HG02798 (cell line): ENCODE data around the gene OLFML1.

ENCODE experiments used
- ATAC-seq: cut with Tn5 transposase; IDR thresholded peaks from one replicate; pipeline ENCODE4 v1.9.1; 2021; ENCODE audit warnings: mild to moderate bottlenecking; ENCODE audit not compliant: unreplicated experiment, poor library complexity

OLFML1 gene

GRCh38 chr11:7471071-7471470 is 14.2 kb upstream of the OLFML1 start:
- no peak for ATAC-seq

GRCh38 chr11:7473717-7474116 is 11.6 kb upstream of the OLFML1 start:
- ATAC-seq, result peak; percentile 92

- no peak for ATAC-seq
Observed at GRCh38 chr11:7480113-7480512, 5.2 kb upstream of the OLFML1 start.

- no peak for ATAC-seq
Observed at GRCh38 chr11:7484131-7484530, 1.2 kb upstream of the OLFML1 start.

GRCh38 chr11:7484645-7485044 is 661 bp upstream of the OLFML1 start:
- no peak for ATAC-seq

- no peak for ATAC-seq
Observed at GRCh38 chr11:7486098-7486780, 933 bp downstream of the OLFML1 start.

GRCh38 chr11:7486781-7487140 is 1.5 kb downstream of the OLFML1 start:
- no peak for ATAC-seq

- no peak for ATAC-seq
Observed at GRCh38 chr11:7487360-7487759, 2.1 kb downstream of the OLFML1 start.

GRCh38 chr11:7488681-7489080 is 3.4 kb downstream of the OLFML1 start:
- no peak for ATAC-seq

GRCh38 chr11:7489376-7489775 is 4.1 kb downstream of the OLFML1 start:
- no peak for ATAC-seq

- ATAC-seq, result no peak
Observed at GRCh38 chr11:7490054-7490453, 4.7 kb downstream of the OLFML1 start.

- no peak for ATAC-seq
Observed at GRCh38 chr11:7490535-7490934, 5.2 kb downstream of the OLFML1 start.

- ATAC-seq, result no peak
Observed at GRCh38 chr11:7492253-7492652, 6.9 kb downstream of the OLFML1 start.

- ATAC-seq, result no peak
Observed at GRCh38 chr11:7493670-7494069, 8.4 kb downstream of the OLFML1 start.

GRCh38 chr11:7494086-7494745 is 8.9 kb downstream of the OLFML1 start:
- no peak for ATAC-seq

GRCh38 chr11:7495882-7496551 is 10.7 kb downstream of the OLFML1 start:
- ATAC-seq, result peak; percentile 88

GRCh38 chr11:7498193-7498592 is 12.9 kb downstream of the OLFML1 start:
- ATAC-seq, result no peak

- no peak for ATAC-seq
Observed at GRCh38 chr11:7499081-7499480, 13.8 kb downstream of the OLFML1 start.

- no peak for ATAC-seq
Observed at GRCh38 chr11:7500251-7500650, 14.9 kb downstream of the OLFML1 start.

- no peak for ATAC-seq
Observed at GRCh38 chr11:7501251-7501650, 15.9 kb downstream of the OLFML1 start.

GRCh38 chr11:7501894-7502293 is 16.6 kb downstream of the OLFML1 start:
- peak; percentile 37 for ATAC-seq

GRCh38 chr11:7506243-7506642 is 20.9 kb downstream of the OLFML1 start:
- ATAC-seq, result no peak
